Esophagus muscularis mucosa (tissue), 4 donors: ENCODE data around the gene PDPR. TPM values are rescaled to one million over a fixed set of nuclear protein-coding genes. Genes with fewer than 3 reads are reported as not detected.
"Not testable (repeated sequence)": the region's sequence is repeated elsewhere in the genome, so short reads cannot be mapped to it uniquely, and the experiment has no call there.

Experiments
- DNase-seq: peaks from one replicate; pipeline ENCODE4 v3.0.0-alpha.2; 2017; ENCODE audit errors: extremely low spot score
- H3K27ac ChIP-seq, 4 donors: fragments of 200-600 bp; sonication (generic); replicated peaks in 1 of 4; 1 replicate in 3 of 4; 2 replicates in 1 of 4; pipeline ENCODE4 v1.5.1; 2016 to 2019; ENCODE audit warnings: mild to moderate bottlenecking in 1 of 4
- H3K27me3 ChIP-seq, 4 donors: fragments of 200-600 bp; sonication (generic); one replicate each; pipeline versions ENCODE4 v1.5.1 to v1.6.0; 2016 to 2019
- H3K36me3 ChIP-seq, 4 donors: fragments of 200-600 bp; sonication (generic); one replicate each; pipeline ENCODE4 v1.5.1; 2016 to 2019
- H3K4me1 ChIP-seq, 4 donors: fragments of 200-600 bp; sonication (generic); one replicate each; pipeline ENCODE4 v1.5.1; 2016 to 2019
- H3K4me3 ChIP-seq, 4 donors: fragments of 200-600 bp; sonication (generic); 1 replicate in 2 of 4; 2 replicates in 2 of 4; pipeline ENCODE4 v1.5.1; 2016 to 2019; ENCODE audit warnings: mild to moderate bottlenecking in 4 of 4, moderate library complexity in 1 of 4
- H3K9me3 ChIP-seq, 4 donors: fragments of 200-600 bp; sonication (generic); 1 replicate in 3 of 4; 2 replicates in 1 of 4; pipeline ENCODE4 v1.5.1; 2016 to 2019
- CTCF ChIP-seq, 3 experiments: fragments of 200-600 bp in 2 of 3; fragments of 450-650 bp in 1 of 3; sonication (generic) in 2 of 3; IDR thresholded peaks; one replicate each; pipeline ENCODE4 v1.5.1; 2017 to 2019; ENCODE audit warnings: antibody characterized with exemption in 3 of 3, mild to moderate bottlenecking in 2 of 3, moderate library complexity in 1 of 3
- EP300 ChIP-seq: sonication (generic); formaldehyde crosslinking; IDR thresholded peaks from one replicate; pipeline ENCODE4 v1.6.1; 2017; ENCODE audit warnings: antibody characterized with exemption
- POLR2A ChIP-seq: fragments of 450-650 bp; IDR thresholded peaks from one replicate; pipeline ENCODE4 v1.6.1; 2017; ENCODE audit warnings: antibody characterized with exemption, moderate library complexity, mild to moderate bottlenecking, low read depth
- POLR2AphosphoS5 ChIP-seq, 2 donors: sonication (generic); formaldehyde crosslinking; IDR thresholded peaks; one replicate each; pipeline ENCODE4 v1.6.1; 2017; ENCODE audit warnings: antibody characterized with exemption in 2 of 2
- WGBS: methylation state at CpG from one replicate; pipeline ENCODE4 v1.1.5; 2018; 5-methylcytosine and 5-hydroxymethylcytosine counted together
- intact Hi-C: fragments of 100-400 bp; cut with DNase I; formaldehyde crosslinking; loops from one replicate; pipeline ENCODE4 v1.15.1; 2023
- total RNA-seq, 4 donors: library from RNA; depleted of rRNA; stranded (reverse); fragments of >200 nt; gene quantifications; one replicate each; pipeline versions ENCODE4 v1.1.0 to v1.2.1, GENCODE V29; 2016

PDPR gene
- total RNA-seq: 10 to 100 TPM; 19.1 to 31.8 (median 27.4) TPM

- peak within 1 kb of the TSS; percentile 63 to 81 (median 69) for H3K4me3 ChIP-seq
- peaks cover 0 to 13% (median 0%) of the 10 kb centered on the region in 4 donors for H3K36me3 ChIP-seq
- H3K27me3 ChIP-seq, intact Hi-C loops, H3K9me3 ChIP-seq: not testable (repeated sequence)
- peak; percentile 93 for DNase-seq
- TF ChIP-seq POLR2AphosphoS5 (IDR thresholded peaks at IDR 0.05) (peak in 1 of 2 donors; percentile 83), EP300 (peak; percentile 20)
- peak within 1 kb of the TSS; percentile 77 to 88 (median 82) for H3K27ac ChIP-seq
- WGBS: 0% methylated on average over 24 of the region's 88 CpGs
- H3K4me1 ChIP-seq: peaks cover 6 to 32% (median 18%) of the 10 kb centered on the region in 4 donors
Observed at GRCh38 chr16:70113982-70114826, at the start of gene PDPR. TSS of gene PDPR (plus strand) at chr16:70114332. CDS start at chr16:70120493, 6,161 bp downstream.

GRCh38 chr16:70064841-70065370, 49.2 kb upstream of the PDPR start:
- H3K9me3 ChIP-seq, H3K36me3 ChIP-seq, intact Hi-C loops, H3K27me3 ChIP-seq, DNase-seq: not testable (repeated sequence)
- peak in 1 of 3 experiments; percentile 24 for TF ChIP-seq CTCF (IDR thresholded peaks at IDR 0.05)
- H3K4me1 ChIP-seq: peaks cover 3 to 31% (median 28%) of the 10 kb centered on the region in 4 donors
- WGBS: 6% methylated on average over 22 of the region's 22 CpGs
- peak overlapping the region; percentile 89 to 95 (median 91) for H3K27ac ChIP-seq
- H3K4me3 ChIP-seq: peak overlapping the region; percentile 72 to 93 (median 76)

- intact Hi-C loops, H3K27me3 ChIP-seq, DNase-seq, H3K36me3 ChIP-seq, H3K9me3 ChIP-seq: not testable (repeated sequence)
- no CpG with 5 or more reads among the region's 40 CpGs for WGBS
- Histone ChIP-seq H3K4me1 (peaks cover 3 to 31% (median 27%) of the 10 kb centered on the region in 4 donors), H3K4me3 (peak overlapping the region; percentile 72 to 93 (median 76)), H3K27ac (peak overlapping the region; percentile 89 to 95 (median 91))
Observed at GRCh38 chr16:70065376-70065745, 48.8 kb upstream of the PDPR start.

GRCh38 chr16:70065746-70066658, 48.1 kb upstream of the PDPR start:
- intact Hi-C loops, H3K27me3 ChIP-seq, H3K9me3 ChIP-seq, H3K36me3 ChIP-seq: not testable (repeated sequence)
- under 1% methylated on average over 19 of the region's 62 CpGs for WGBS
- TF ChIP-seq POLR2AphosphoS5 (IDR thresholded peaks at IDR 0.05) (peak; percentile 56 to 81), POLR2A (peak; percentile 31)
- H3K27ac ChIP-seq: peak overlapping the region; percentile 89 to 95 (median 91)
- H3K4me3 ChIP-seq: peak overlapping the region; percentile 72 to 93 (median 76)
- H3K4me1 ChIP-seq: peaks cover 3 to 30% (median 25%) of the 10 kb centered on the region in 4 donors
- peak; percentile 95 for DNase-seq

GRCh38 chr16:70066751-70067150, 47.4 kb upstream of the PDPR start:
- intact Hi-C loops, H3K9me3 ChIP-seq, H3K27me3 ChIP-seq, DNase-seq, H3K36me3 ChIP-seq: not testable (repeated sequence)
- Histone ChIP-seq H3K27ac (peak overlapping the region in 3 of 4 donors; percentile 89 to 93 (median 89)), H3K4me1 (peaks cover 3 to 27% (median 22%) of the 10 kb centered on the region in 4 donors), H3K4me3 (peak overlapping the region; percentile 72 to 93 (median 76))
- whole genome bisulfite sequencing: 46% methylated on average over 10 of the region's 14 CpGs

- H3K9me3 ChIP-seq, H3K4me1 ChIP-seq, H3K36me3 ChIP-seq, H3K4me3 ChIP-seq, intact Hi-C loops, H3K27me3 ChIP-seq, H3K27ac ChIP-seq, DNase-seq: not testable (repeated sequence)
- 94% methylated on average over 9 of the region's 9 CpGs for WGBS
Observed at GRCh38 chr16:70079081-70079480, 35.1 kb upstream of the PDPR start.

- intact Hi-C loops, H3K27me3 ChIP-seq, H3K4me1 ChIP-seq, H3K27ac ChIP-seq, H3K36me3 ChIP-seq, H3K9me3 ChIP-seq, H3K4me3 ChIP-seq, DNase-seq: not testable (repeated sequence)
- 77% methylated on average over 7 of the region's 7 CpGs for WGBS
Observed at GRCh38 chr16:70081219-70081618, 32.9 kb upstream of the PDPR start.

- H3K27ac ChIP-seq, H3K4me3 ChIP-seq, H3K4me1 ChIP-seq, intact Hi-C loops, H3K27me3 ChIP-seq, H3K36me3 ChIP-seq, H3K9me3 ChIP-seq, DNase-seq: not testable (repeated sequence)
- WGBS: 85% methylated on average over 4 of the region's 4 CpGs
Observed at GRCh38 chr16:70083931-70084330, 30.2 kb upstream of the PDPR start.

GRCh38 chr16:70088160-70088559, 26.0 kb upstream of the PDPR start:
- H3K9me3 ChIP-seq, H3K27me3 ChIP-seq, H3K27ac ChIP-seq, DNase-seq, H3K36me3 ChIP-seq, intact Hi-C loops, H3K4me3 ChIP-seq, H3K4me1 ChIP-seq: not testable (repeated sequence)
- WGBS: 73% methylated on average over 2 of the region's 2 CpGs

- DNase-seq, H3K27me3 ChIP-seq, H3K27ac ChIP-seq, H3K9me3 ChIP-seq, H3K4me1 ChIP-seq, H3K4me3 ChIP-seq, H3K36me3 ChIP-seq, intact Hi-C loops: not testable (repeated sequence)
- WGBS: no CpG with 5 or more reads among the region's 4 CpGs
Observed at GRCh38 chr16:70088877-70089276, 25.3 kb upstream of the PDPR start.
